ENCODE results near the gene CAMK1. TPM values are rescaled to one million over a fixed set of nuclear protein-coding genes. Genes with fewer than 3 reads are reported as not detected.

CAMK1 gene
- total and polyA plus RNA-seq, 9 of the 15 experiments (the other 6 are each of a cell fraction or from before 2014, with no cell fraction given): 0.23 to 10.7 (median 6.0) TPM

GRCh38 chr3:9785602-9786001, 15.9 kb upstream of the CAMK1 start (continued):
- TF ChIP-seq MTA3 (IDR thresholded peaks at IDR 0.05; ENCODE audit: borderline replicate concordance): 0 out of 2 replicates have a peak, but pooled peaks have one; percentile 15
- peak; percentile 86 for TF ChIP-seq USF2 (CRISPR knock-in tag; IDR thresholded peaks at IDR 0.05)
- no peak for TF ChIP-seq KLF6 (CRISPR knock-in tag; IDR thresholded peaks at IDR 0.05; ENCODE audit: borderline replicate concordance)
- no peak for TF ChIP-seq ETS2 (tag; IDR thresholded peaks at IDR 0.05; ENCODE audit: borderline replicate concordance, poor library complexity, severe bottlenecking)
- peak; percentile 89 for TF ChIP-seq RAD51 (IDR thresholded peaks at IDR 0.05; ENCODE audit: borderline replicate concordance, low read depth)
- TF ChIP-seq FOXK2 (conservative IDR thresholded peaks at IDR 0.05 in 1 of 2, IDR thresholded peaks at IDR 0.05 in 1 of 2; ENCODE audit: low read depth in 2 of 2): peak in 1 of 2 experiments; percentile 34; a peak in 1 of 4 replicates
- TF ChIP-seq HDGF (IDR thresholded peaks at IDR 0.05): 0 out of 2 replicates have a peak, but pooled peaks have one; percentile 81
- TF ChIP-seq SRSF3 (IDR thresholded peaks at IDR 0.05; ENCODE audit: insufficient read depth, low read length): no peak

GRCh38 chr3:9784965-9785364, 15.2 kb upstream of the CAMK1 start:
- no TSS peak for BruUV-seq (replicated peaks)
- no peak overlapping the region for H3K4me3 ChIP-seq
- H3K4me2 ChIP-seq (ENCODE audit: insufficient read depth, low read length): no peak overlapping the region
- intact Hi-C loops (cut with micrococcal nuclease): loop anchor here (5.0 kb wide), 1 partner anchor 147 kb away; the partner anchor contains the start of gene CRELD1
- no peaks in the 10 kb centered on the region for H3K27me3 ChIP-seq (ENCODE audit: control insufficient read depth in 2 of 2, insufficient read depth in 2 of 2, low read length in 2 of 2)
- in situ Hi-C loops (cut with MboI): no loop called here
- CTCF ChIA-PET (ENCODE audit: low intra/inter-chr PET ratio): interaction anchor here (0.6 to 1.1 kb wide), 2 partner anchors 36 to 497 kb away, joined by 3 read pairs; no protein-coding TSS in a partner anchor
- peak overlapping the region; percentile 0; the same call in 1 of the 3 replicates for H3K27ac ChIP-seq (ENCODE audit: extremely low read depth, low read depth, low read length)
- H3K9ac ChIP-seq (ENCODE audit: insufficient read depth in 1 of 2, low read depth in 2 of 2, low read length in 2 of 2): peak overlapping the region in 1 of 2 experiments; percentile 57; a peak in 1 of 4 replicates
- no peaks in the 10 kb centered on the region for H3K79me2 ChIP-seq (ENCODE audit: control insufficient read depth, insufficient read depth, low read length)
- peaks cover 39 to 44% of the 10 kb centered on the region in 2 experiments for H3K4me1 ChIP-seq (replicated peaks in 1 of 2; ENCODE audit: control insufficient read depth in 2 of 2, insufficient read depth in 2 of 2, low read length in 2 of 2)
- no peak for DNase-seq (ENCODE audit: extremely low read depth in 1 of 4, low spot score in 3 of 4)
- 91% methylated on average over 4 of the region's 4 CpGs for WGBS (ENCODE audit: insufficient coverage, low coverage, missing lambda C conversion rate)
- ATAC-seq: no peak
- no peak for FAIRE-seq
- H3K9me1 ChIP-seq (ENCODE audit: control insufficient read depth, insufficient read depth, low read length): no peaks in the 10 kb centered on the region
- POLR2A ChIA-PET: interaction anchor here (0.7 to 2.0 kb wide), 4 partner anchors 7 to 29 kb away, joined by 3 to 12 read pairs (median 4); no protein-coding TSS in a partner anchor
- peaks cover 74% of the 10 kb centered on the region for H3K36me3 ChIP-seq (ENCODE audit: control insufficient read depth, insufficient read depth, low read length)
- no peak overlapping the region for H2AFZ ChIP-seq (ENCODE audit: low read depth, low read length)
- no peaks in the 10 kb centered on the region for H3K9me3 ChIP-seq (replicated peaks; ENCODE audit: control insufficient read depth, insufficient read depth, low read depth, low read length)
- no peaks in the 10 kb centered on the region for H4K20me1 ChIP-seq (replicated peaks; ENCODE audit: control insufficient read depth, insufficient read depth, low read length)
- TF ChIP-seq CBX1 (IDR thresholded peaks at IDR 0.05; ENCODE audit: low read depth) (no peak), WHSC1 (IDR thresholded peaks at IDR 0.05; ENCODE audit: low read length) (peak; percentile 56), POLR2AphosphoS5 (IDR thresholded peaks at IDR 0.05; ENCODE audit: control insufficient read depth, insufficient read depth, low read depth, low read length) (0 out of 2 replicates have a peak, but pooled peaks have one; percentile 23), ESRRA (IDR thresholded peaks at IDR 0.05; ENCODE audit: borderline replicate concordance, low read depth) (no peak), ZBTB49 (CRISPR knock-in tag; IDR thresholded peaks at IDR 0.05; ENCODE audit: borderline replicate concordance) (no peak), ZNF717 (CRISPR knock-in tag; IDR thresholded peaks at IDR 0.05) (no peak)
